A549 (cell line): Measurements from ENCODE around the gene IL19.

ENCODE experiments used
- BHLHE40 ChIP-seq: IDR thresholded peaks from 2 replicates; pipeline ENCODE4 v1.6.1; 2012; ENCODE audit warnings: low read depth, low read length, inconsistent platforms
- MAFK ChIP-seq: fragments of 450-650 bp; IDR thresholded peaks from 2 replicates; pipeline ENCODE4 v1.6.1; 2014; ENCODE audit not compliant: partially characterized antibody
- POLR2A ChIP-seq: IDR thresholded peaks from 2 replicates; pipeline ENCODE4 v1.6.1; 2012; ENCODE audit warnings: mild to moderate bottlenecking, low read length
- RAD21 ChIP-seq, 2 experiments: fragments of >200 bp in 1 of 2; sonication (Bioruptor Twin) in 1 of 2; formaldehyde crosslinking in 1 of 2; IDR thresholded peaks in 1 of 2; conservative IDR thresholded peaks in 1 of 2; 2 replicates in 1 of 2; 3 replicates in 1 of 2; pipeline ENCODE4 v1.6.1; 2012 to 2018; ENCODE audit warnings: inconsistent platforms in 1 of 2
- RCOR1 ChIP-seq: fragments of 150-350 bp; IDR thresholded peaks from 2 replicates; pipeline ENCODE4 v1.6.1; 2014; ENCODE audit warnings: antibody characterized with exemption, low read length, low read depth
- USF2 ChIP-seq: fragments of 450-650 bp; IDR thresholded peaks from 2 replicates; pipeline ENCODE4 v1.6.1; 2014; ENCODE audit warnings: antibody characterized with exemption
- ZC3H11A ChIP-seq: fragments of 450-650 bp; IDR thresholded peaks from 2 replicates; pipeline ENCODE4 v1.6.1; 2014; ENCODE audit warnings: antibody characterized with exemption, mild to moderate bottlenecking
- TF ChIP-seq, protein P1 (sequence below): fragments of >200 bp; sonication (Bioruptor Twin); formaldehyde crosslinking; IDR thresholded peaks from 3 replicates; pipeline ENCODE4 v1.5.1; 2016

- TF ChIP-seq ZC3H11A (no peak), POLR2A (no peak), BHLHE40 (no peak), MAFK (no peak), USF2 (no peak), RAD21 (conservative IDR thresholded peaks at IDR 0.05 in 1 of 2, IDR thresholded peaks at IDR 0.05 in 1 of 2) (no peak), RCOR1 (no peak)
- TF ChIP-seq, protein P1, sequence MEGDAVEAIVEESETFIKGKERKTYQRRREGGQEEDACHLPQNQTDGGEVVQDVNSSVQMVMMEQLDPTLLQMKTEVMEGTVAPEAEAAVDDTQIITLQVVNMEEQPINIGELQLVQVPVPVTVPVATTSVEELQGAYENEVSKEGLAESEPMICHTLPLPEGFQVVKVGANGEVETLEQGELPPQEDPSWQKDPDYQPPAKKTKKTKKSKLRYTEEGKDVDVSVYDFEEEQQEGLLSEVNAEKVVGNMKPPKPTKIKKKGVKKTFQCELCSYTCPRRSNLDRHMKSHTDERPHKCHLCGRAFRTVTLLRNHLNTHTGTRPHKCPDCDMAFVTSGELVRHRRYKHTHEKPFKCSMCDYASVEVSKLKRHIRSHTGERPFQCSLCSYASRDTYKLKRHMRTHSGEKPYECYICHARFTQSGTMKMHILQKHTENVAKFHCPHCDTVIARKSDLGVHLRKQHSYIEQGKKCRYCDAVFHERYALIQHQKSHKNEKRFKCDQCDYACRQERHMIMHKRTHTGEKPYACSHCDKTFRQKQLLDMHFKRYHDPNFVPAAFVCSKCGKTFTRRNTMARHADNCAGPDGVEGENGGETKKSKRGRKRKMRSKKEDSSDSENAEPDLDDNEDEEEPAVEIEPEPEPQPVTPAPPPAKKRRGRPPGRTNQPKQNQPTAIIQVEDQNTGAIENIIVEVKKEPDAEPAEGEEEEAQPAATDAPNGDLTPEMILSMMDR: no peak
Measured at GRCh38 chr1:206778031-206778430, 7.5 kb downstream of the IL19 start.
